Testis (tissue), 3 donors: ENCODE data around the gene MAP7. TPM values are rescaled to one million over a fixed set of nuclear protein-coding genes. Genes with fewer than 3 reads are reported as not detected.

ENCODE experiments used
- DNase-seq: peaks from one replicate; pipeline ENCODE4 v3.0.0-alpha.2; 2019
- H3K27ac ChIP-seq, 2 donors: fragments of 200-600 bp; sonication (generic); one replicate each; pipeline ENCODE4 v1.5.1; 2019
- H3K27me3 ChIP-seq: fragments of 200-600 bp; sonication (generic); one replicate; pipeline ENCODE4 v1.5.1; 2019
- H3K36me3 ChIP-seq: fragments of 200-600 bp; sonication (generic); one replicate; pipeline ENCODE4 v1.5.1; 2017; ENCODE audit warnings: low read depth; ENCODE audit errors: missing control alignments
- H3K4me1 ChIP-seq: fragments of 200-600 bp; sonication (generic); one replicate; pipeline ENCODE4 v1.5.1; 2019
- H3K4me3 ChIP-seq, 2 donors: fragments of 200-600 bp; sonication (generic); one replicate each; pipeline ENCODE4 v1.5.1; 2017 to 2019
- H3K9me3 ChIP-seq: fragments of 200-600 bp; sonication (generic); one replicate; pipeline ENCODE4 v1.5.1; 2017
- CTCF ChIP-seq, 3 experiments: fragments of 450-650 bp in 2 of 3; fragments of 200-600 bp in 1 of 3; sonication (generic) in 1 of 3; IDR thresholded peaks; one replicate each; pipeline ENCODE4 v1.5.1; 2016 to 2019; ENCODE audit warnings: antibody characterized with exemption in 3 of 3, mild to moderate bottlenecking in 2 of 3, moderate library complexity in 1 of 3
- POLR2A ChIP-seq: fragments of 450-650 bp; IDR thresholded peaks from one replicate; pipeline ENCODE4 v1.6.1; 2017; ENCODE audit warnings: antibody characterized with exemption, mild to moderate bottlenecking, moderate library complexity
- WGBS, 2 donors: methylation state at CpG; one replicate each; pipeline ENCODE4 v1.1.5; 2018; 5-methylcytosine and 5-hydroxymethylcytosine counted together
- intact Hi-C: fragments of 100-400 bp; cut with DNase I; formaldehyde crosslinking; loops from one replicate; pipeline ENCODE4 v1.15.1; 2023; ENCODE audit warnings: low total_unique reads
- polyA plus RNA-seq: library from polyadenylated mRNA; stranded (reverse); fragments of 350-450 nt; fragmentation: Illumina TruSeq; extraction: RNeasy Lipid Tissue Mini Kit (QIAGEN cat#74804); gene quantifications from one replicate; pipeline ENCODE4 v1.2.3, GENCODE V29; 2014; ENCODE audit warnings: low read depth, low replicate concordance; ENCODE audit not compliant: insufficient read depth
- total RNA-seq, 2 donors: library from RNA; depleted of rRNA; stranded (reverse); fragments of >200 nt; gene quantifications; one replicate each; pipeline ENCODE4 v1.2.3, GENCODE V29; 2016

MAP7 gene
- total and polyA plus RNA-seq, 3 donors from 2014 or later, result 38.5 to 61.4 (median 48.7) TPM

- 68 to 82% methylated on average over 4 of the region's 4 CpGs for WGBS, 2 donors
- DNase-seq, result no peak
- Histone ChIP-seq H3K4me1 (no peaks in the 10 kb centered on the region), H3K27me3 (no peaks in the 10 kb centered on the region), H3K36me3 (no peaks in the 10 kb centered on the region), H3K4me3 (no peak overlapping the region), H3K9me3 (no peaks in the 10 kb centered on the region), H3K27ac (no peak overlapping the region)
- intact Hi-C loops, result no loop called here
- no peak for TF ChIP-seq POLR2A
- TF ChIP-seq CTCF (IDR thresholded peaks at IDR 0.05), result no peak
Measured at GRCh38 chr6:136338486-136338885, 211.7 kb downstream of the MAP7 start.

- no peak for DNase-seq
- H3K4me3 ChIP-seq, result no peak overlapping the region
- no peaks in the 10 kb centered on the region for H3K4me1 ChIP-seq
- H3K36me3 ChIP-seq, result no peaks in the 10 kb centered on the region
- TF ChIP-seq CTCF (IDR thresholded peaks at IDR 0.05), result no peak
- no peak for TF ChIP-seq POLR2A
- WGBS, 2 donors, result 91 to 93% methylated on average over 3 of the region's 3 CpGs
- intact Hi-C loops, result no loop called here
- no peaks in the 10 kb centered on the region for H3K9me3 ChIP-seq
- no peak overlapping the region for H3K27ac ChIP-seq
- H3K27me3 ChIP-seq, result no peaks in the 10 kb centered on the region
Measured at GRCh38 chr6:136337606-136338005, 212.6 kb downstream of the MAP7 start.

DNA sequence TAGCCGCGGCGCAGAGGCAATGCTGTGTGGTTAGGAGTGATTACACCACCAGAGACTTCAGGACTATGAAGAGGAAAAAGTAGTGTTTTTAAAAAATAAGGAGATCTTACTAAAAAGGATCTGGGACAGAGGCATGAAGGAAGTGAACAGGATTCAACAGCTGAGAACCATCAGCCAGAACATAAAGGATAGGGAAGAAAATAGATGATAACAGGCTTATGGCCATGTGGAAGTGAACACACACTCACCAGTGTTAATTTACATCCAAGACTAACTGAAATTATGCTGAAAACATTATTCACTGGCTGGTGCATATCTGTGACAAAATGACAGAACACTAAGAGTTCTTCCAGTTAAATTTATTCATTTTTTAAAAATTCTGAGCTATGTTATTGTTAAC, 213.1 kb downstream of the MAP7 start:
- Histone ChIP-seq H3K4me1 (no peaks in the 10 kb centered on the region), H3K9me3 (no peaks in the 10 kb centered on the region), H3K4me3 (no peak overlapping the region), H3K27ac (no peak overlapping the region), H3K27me3 (no peaks in the 10 kb centered on the region), H3K36me3 (no peaks in the 10 kb centered on the region)
- intact Hi-C loops, result no loop called here
- no peak for DNase-seq
- no peak for TF ChIP-seq POLR2A
- TF ChIP-seq CTCF (IDR thresholded peaks at IDR 0.05), result no peak
- WGBS, 2 donors, result 82 to 87% methylated on average over 3 of the region's 3 CpGs

DNA sequence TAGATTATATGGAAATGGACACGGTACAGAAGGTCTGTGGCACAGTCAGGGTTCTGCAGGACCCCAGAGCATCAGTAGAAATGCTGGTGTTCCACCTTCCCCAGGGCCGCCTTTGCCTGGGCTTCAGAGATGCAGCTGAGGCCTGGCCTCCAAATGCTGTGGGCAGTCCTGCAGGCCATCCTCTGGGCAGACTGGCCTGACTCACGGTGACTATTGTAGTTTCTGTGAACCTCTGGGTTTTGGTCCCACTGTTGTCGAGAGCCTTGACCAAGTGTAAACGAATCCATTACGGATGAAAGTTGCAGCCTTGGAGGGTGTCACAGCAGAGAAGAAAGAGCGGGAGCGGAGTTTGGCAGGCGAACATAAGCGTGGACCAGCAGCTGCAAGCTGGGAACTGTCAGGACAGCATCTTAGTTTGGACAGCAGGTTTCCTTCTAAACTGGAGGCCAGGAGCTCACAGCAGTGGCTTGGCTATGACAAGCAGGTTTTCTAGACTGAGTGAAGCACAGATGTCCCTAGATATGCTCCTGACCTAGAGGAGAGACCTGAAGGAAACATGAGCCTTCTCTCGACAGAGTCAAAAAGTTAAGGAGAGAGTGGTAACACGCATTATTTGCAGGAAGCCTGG, 214.4 kb downstream of the MAP7 start:
- 73 to 78% methylated on average over 12 of the region's 12 CpGs for WGBS, 2 donors
- no peaks in the 10 kb centered on the region for H3K27me3 ChIP-seq
- no peak overlapping the region for H3K4me3 ChIP-seq
- H3K36me3 ChIP-seq, result no peaks in the 10 kb centered on the region
- TF ChIP-seq CTCF (IDR thresholded peaks at IDR 0.05) (no peak), POLR2A (no peak)
- DNase-seq, result no peak
- H3K4me1 ChIP-seq, result no peaks in the 10 kb centered on the region
- intact Hi-C loops, result no loop called here
- H3K27ac ChIP-seq, result no peak overlapping the region
- no peaks in the 10 kb centered on the region for H3K9me3 ChIP-seq

DNA sequence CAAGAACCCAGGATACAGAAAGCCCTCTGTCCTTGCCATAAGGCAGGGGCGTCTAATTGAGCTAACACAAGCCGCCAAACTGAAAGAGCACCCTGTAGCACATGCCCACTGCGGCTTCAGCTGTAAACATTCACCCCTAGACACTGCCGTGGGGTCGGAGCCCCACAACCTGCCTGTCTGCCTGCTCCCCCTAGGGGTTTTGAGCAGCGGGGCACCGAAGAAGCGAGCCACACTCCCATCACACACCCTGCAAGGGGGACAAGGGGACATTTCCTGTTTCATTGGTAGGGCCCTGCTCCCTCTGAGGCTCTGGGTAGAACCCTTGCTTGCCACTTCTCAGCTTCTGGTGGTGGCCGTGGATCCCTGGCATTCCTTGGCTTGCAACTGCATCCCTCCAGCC, 215.4 kb downstream of the MAP7 start:
- intact Hi-C loops, result no loop called here
- Histone ChIP-seq H3K36me3 (no peaks in the 10 kb centered on the region), H3K27ac (no peak overlapping the region), H3K4me3 (no peak overlapping the region), H3K9me3 (no peaks in the 10 kb centered on the region), H3K4me1 (no peaks in the 10 kb centered on the region), H3K27me3 (no peaks in the 10 kb centered on the region)
- TF ChIP-seq CTCF (IDR thresholded peaks at IDR 0.05), result no peak
- no peak for TF ChIP-seq POLR2A
- WGBS, 2 donors, result 92 to 94% methylated on average over 1 to 9 of the region's 9 CpGs
- DNase-seq, result no peak
